Activated CD8-positive, alpha-beta memory T cell treated with anti-CD3 and anti-CD28 coated beads, Interleukin-2, amount 50 U/mL, for 1 hour (primary cell): ENCODE data around the gene FGD3.

Experiments
- DNase-seq: peaks from one replicate; pipeline ENCODE4 v3.0.0-alpha.2; 2020; ENCODE audit errors: extremely low read depth

FGD3 gene

GRCh38 chr9:93030642-93031628, 83.6 kb downstream of the FGD3 start:
- no peak for DNase-seq

- no peak for DNase-seq
These were observed 84.5 kb downstream of the FGD3 start for GRCh38 chr9:93031629-93032430.

- DNase-seq: no peak
These were observed 85.2 kb downstream of the FGD3 start for GRCh38 chr9:93032545-93032944.

GRCh38 chr9:93033531-93033930, 86.2 kb downstream of the FGD3 start:
- no peak for DNase-seq

GRCh38 chr9:93035106-93035660, 87.9 kb downstream of the FGD3 start:
- DNase-seq: no peak

- DNase-seq: no peak
These were observed 88.6 kb downstream of the FGD3 start for GRCh38 chr9:93035821-93036351.

- no peak for DNase-seq
These were observed 89.7 kb downstream of the FGD3 start for GRCh38 chr9:93036887-93037475.

- no peak for DNase-seq
These were observed 90.2 kb downstream of the FGD3 start for GRCh38 chr9:93037476-93037971.

GRCh38 chr9:93038918-93039317, 91.6 kb downstream of the FGD3 start:
- DNase-seq: no peak

- DNase-seq: no peak
These were observed 92.1 kb downstream of the FGD3 start for GRCh38 chr9:93039456-93039855.

GRCh38 chr9:93039976-93040375, 92.7 kb downstream of the FGD3 start:
- no peak for DNase-seq

GRCh38 chr9:93040409-93040808, 93.1 kb downstream of the FGD3 start:
- DNase-seq: no peak

- no peak for DNase-seq
These were observed 93.9 kb downstream of the FGD3 start for GRCh38 chr9:93041108-93041802.

- DNase-seq: no peak
These were observed 95.8 kb downstream of the FGD3 start for GRCh38 chr9:93043122-93043521.

GRCh38 chr9:93045521-93045920, 98.2 kb downstream of the FGD3 start:
- DNase-seq: no peak

GRCh38 chr9:93048566-93049448, 101.5 kb downstream of the FGD3 start:
- DNase-seq: no peak

GRCh38 chr9:93049491-93049890, 102.2 kb downstream of the FGD3 start:
- DNase-seq: no peak

- no peak for DNase-seq
These were observed 102.9 kb downstream of the FGD3 start for GRCh38 chr9:93050231-93050630.

- no peak for DNase-seq
These were observed 104.4 kb downstream of the FGD3 start for GRCh38 chr9:93051680-93052089.
